Measurements from ENCODE around the gene CYP21A2.
"Not testable (repeated sequence)": the region's sequence is repeated elsewhere in the genome, so short reads cannot be mapped to it uniquely, and the experiment has no call there.

The CYP21A2 gene

GRCh38 chr6:32037598-32038524 is at the start of gene CYP21A2:
Gene CYP21A2, plus strand, starts transcription at chr6:32038415. Its CDS starts 8 bp downstream, at chr6:32038423.
- not testable (repeated sequence) for DNase-seq (ENCODE audit: low read depth); H3K4me3 ChIP-seq (ENCODE audit: low read depth, low read length)

- DNase-seq (ENCODE audit: low read depth); H3K4me3 ChIP-seq (ENCODE audit: low read depth, low read length): not testable (repeated sequence)
Observed at GRCh38 chr6:31989363-31989762, 48.9 kb upstream of the CYP21A2 start.

- not testable (repeated sequence) for H3K4me3 ChIP-seq (ENCODE audit: low read depth, low read length); DNase-seq (ENCODE audit: low read depth)
Observed at GRCh38 chr6:31994421-31994820, 43.8 kb upstream of the CYP21A2 start.

- not testable (repeated sequence) for DNase-seq (ENCODE audit: low read depth); H3K4me3 ChIP-seq (ENCODE audit: low read depth, low read length)
Observed at GRCh38 chr6:31996385-31996784, 41.8 kb upstream of the CYP21A2 start.

GRCh38 chr6:32002546-32003268 is 35.5 kb upstream of the CYP21A2 start:
- H3K4me3 ChIP-seq (ENCODE audit: low read depth, low read length); DNase-seq (ENCODE audit: low read depth): not testable (repeated sequence)

- not testable (repeated sequence) for H3K4me3 ChIP-seq (ENCODE audit: low read depth, low read length); DNase-seq (ENCODE audit: low read depth)
Observed at GRCh38 chr6:32003301-32003700, 34.9 kb upstream of the CYP21A2 start.

GRCh38 chr6:32004393-32004792 is 33.8 kb upstream of the CYP21A2 start:
- not testable (repeated sequence) for DNase-seq (ENCODE audit: low read depth)

GRCh38 chr6:32004864-32005537 is 33.2 kb upstream of the CYP21A2 start:
- not testable (repeated sequence) for H3K4me3 ChIP-seq (ENCODE audit: low read depth, low read length); DNase-seq (ENCODE audit: low read depth)

More at GRCh38 chr6:32004393-32004792, 33.8 kb upstream of the CYP21A2 start:
- H3K4me3 ChIP-seq (ENCODE audit: low read depth, low read length) = not testable (repeated sequence)

GRCh38 chr6:32005538-32005880 is 32.7 kb upstream of the CYP21A2 start:
- DNase-seq (ENCODE audit: low read depth); H3K4me3 ChIP-seq (ENCODE audit: low read depth, low read length): not testable (repeated sequence)

- DNase-seq (ENCODE audit: low read depth) = not testable (repeated sequence)
Observed at GRCh38 chr6:32005991-32006529, 32.2 kb upstream of the CYP21A2 start.

GRCh38 chr6:32007086-32007485 is 31.1 kb upstream of the CYP21A2 start:
- H3K4me3 ChIP-seq (ENCODE audit: low read depth, low read length); DNase-seq (ENCODE audit: low read depth): not testable (repeated sequence)

More at GRCh38 chr6:32005991-32006529, 32.2 kb upstream of the CYP21A2 start:
- H3K4me3 ChIP-seq (ENCODE audit: low read depth, low read length) = not testable (repeated sequence)

- not testable (repeated sequence) for DNase-seq (ENCODE audit: low read depth); H3K4me3 ChIP-seq (ENCODE audit: low read depth, low read length)
Observed at GRCh38 chr6:32008037-32008436, 30.2 kb upstream of the CYP21A2 start.

- not testable (repeated sequence) for DNase-seq (ENCODE audit: low read depth); H3K4me3 ChIP-seq (ENCODE audit: low read depth, low read length)
Observed at GRCh38 chr6:32008616-32009015, 29.6 kb upstream of the CYP21A2 start.

GRCh38 chr6:32009537-32009936 is 28.7 kb upstream of the CYP21A2 start:
- not testable (repeated sequence) for DNase-seq (ENCODE audit: low read depth); H3K4me3 ChIP-seq (ENCODE audit: low read depth, low read length)

GRCh38 chr6:32010856-32011530 is 27.2 kb upstream of the CYP21A2 start:
- DNase-seq (ENCODE audit: low read depth); H3K4me3 ChIP-seq (ENCODE audit: low read depth, low read length): not testable (repeated sequence)

- DNase-seq (ENCODE audit: low read depth); H3K4me3 ChIP-seq (ENCODE audit: low read depth, low read length): not testable (repeated sequence)
Observed at GRCh38 chr6:32012941-32013617, 25.1 kb upstream of the CYP21A2 start.

GRCh38 chr6:32013738-32014137 is 24.5 kb upstream of the CYP21A2 start:
- H3K4me3 ChIP-seq (ENCODE audit: low read depth, low read length); DNase-seq (ENCODE audit: low read depth): not testable (repeated sequence)

- not testable (repeated sequence) for H3K4me3 ChIP-seq (ENCODE audit: low read depth, low read length); DNase-seq (ENCODE audit: low read depth)
Observed at GRCh38 chr6:32014547-32014946, 23.7 kb upstream of the CYP21A2 start, which contains the start of gene C4B. Gene C4B, plus strand, starts transcription at chr6:32014795. Its CDS starts 51 bp downstream, at chr6:32014846.
